ENCODE data around the gene TRAF3.

Gene TRAF3

GRCh38 chr14:102888748-102889147, 111.5 kb downstream of the TRAF3 start:
- TF ChIP-seq TOX (CRISPR knock-in tag; IDR thresholded peaks at IDR 0.05; ENCODE audit: borderline replicate concordance) (no peak), ARNTL (CRISPR knock-in tag; IDR thresholded peaks at IDR 0.05; ENCODE audit: borderline replicate concordance, low read depth) (no peak), ZNF565 (CRISPR knock-in tag; conservative IDR thresholded peaks at IDR 0.05; ENCODE audit: low read depth) (no peak), BACH2 (CRISPR knock-in tag; IDR thresholded peaks at IDR 0.05; ENCODE audit: borderline replicate concordance) (no peak), ISL1 (CRISPR knock-in tag; IDR thresholded peaks at IDR 0.05) (no peak), POU6F1 (CRISPR knock-in tag; IDR thresholded peaks at IDR 0.05; ENCODE audit: borderline replicate concordance, low read depth) (no peak), RARB (CRISPR knock-in tag; IDR thresholded peaks at IDR 0.05) (no peak), CSDC2 (CRISPR knock-in tag; IDR thresholded peaks at IDR 0.05) (no peak), SNAI2 (CRISPR knock-in tag; IDR thresholded peaks at IDR 0.05) (no peak), ZFP30 (CRISPR knock-in tag; IDR thresholded peaks at IDR 0.05) (no peak), CREB5 (CRISPR knock-in tag; IDR thresholded peaks at IDR 0.05; ENCODE audit: low read depth) (no peak), CSRNP3 (CRISPR knock-in tag; IDR thresholded peaks at IDR 0.05) (no peak), ZC3H10 (CRISPR knock-in tag; IDR thresholded peaks at IDR 0.05) (no peak), PATZ1 (CRISPR knock-in tag; IDR thresholded peaks at IDR 0.05; ENCODE audit: borderline replicate concordance) (no peak), OSR1 (CRISPR knock-in tag; IDR thresholded peaks at IDR 0.05) (no peak), ZFP3 (CRISPR knock-in tag; IDR thresholded peaks at IDR 0.05) (no peak), ZNF70 (CRISPR knock-in tag; IDR thresholded peaks at IDR 0.05) (no peak)
- ATAC-seq: no peak

GRCh38 chr14:102889615-102890014, 112.4 kb downstream of the TRAF3 start:
- TF ChIP-seq TOX (CRISPR knock-in tag; IDR thresholded peaks at IDR 0.05; ENCODE audit: borderline replicate concordance): no peak
- no peak for ATAC-seq

GRCh38 chr14:102891111-102891510, 113.9 kb downstream of the TRAF3 start:
- no peak for ATAC-seq
- no peak for TF ChIP-seq BACH2 (CRISPR knock-in tag; IDR thresholded peaks at IDR 0.05; ENCODE audit: borderline replicate concordance)
- TF ChIP-seq ZNF70 (CRISPR knock-in tag; IDR thresholded peaks at IDR 0.05): no peak
- TF ChIP-seq PATZ1 (CRISPR knock-in tag; IDR thresholded peaks at IDR 0.05; ENCODE audit: borderline replicate concordance): no peak
- no peak for TF ChIP-seq ZNF8 (CRISPR knock-in tag; IDR thresholded peaks at IDR 0.05)
- TF ChIP-seq POU6F1 (CRISPR knock-in tag; IDR thresholded peaks at IDR 0.05; ENCODE audit: borderline replicate concordance, low read depth): no peak

GRCh38 chr14:102891556-102891955, 114.3 kb downstream of the TRAF3 start:
- ATAC-seq: no peak
- no peak for TF ChIP-seq BACH2 (CRISPR knock-in tag; IDR thresholded peaks at IDR 0.05; ENCODE audit: borderline replicate concordance)
- TF ChIP-seq ZFP30 (CRISPR knock-in tag; IDR thresholded peaks at IDR 0.05): no peak
- TF ChIP-seq GLIS3 (CRISPR knock-in tag; IDR thresholded peaks at IDR 0.05): no peak
- no peak for TF ChIP-seq TOX (CRISPR knock-in tag; IDR thresholded peaks at IDR 0.05; ENCODE audit: borderline replicate concordance)
- no peak for TF ChIP-seq CREB5 (CRISPR knock-in tag; IDR thresholded peaks at IDR 0.05; ENCODE audit: low read depth)
- no peak for TF ChIP-seq POU6F1 (CRISPR knock-in tag; IDR thresholded peaks at IDR 0.05; ENCODE audit: borderline replicate concordance, low read depth)
- TF ChIP-seq OSR1 (CRISPR knock-in tag; IDR thresholded peaks at IDR 0.05): no peak
- TF ChIP-seq ZNF8 (CRISPR knock-in tag; IDR thresholded peaks at IDR 0.05): no peak

Data from SK-N-SH treated with all-trans-retinoic acid at 6 μM for 48 hours (cell line).